Endodermal cell (in vitro differentiated cells): ENCODE measurements around the gene RACK1. TPM values are rescaled to one million over a fixed set of nuclear protein-coding genes. Genes with fewer than 3 reads are reported as not detected.

ENCODE experiments used
- DNase-seq: peaks from one replicate; pipeline ENCODE4 v3.0.0-alpha.2; 2017
- H3K27ac ChIP-seq: 2 replicates; pipeline ENCODE4 v1.5.1; 2013; ENCODE audit warnings: mild to moderate bottlenecking, low read depth, low read length, moderate library complexity
- H3K27me3 ChIP-seq: 2 replicates; pipeline ENCODE4 v1.6.1; 2013; ENCODE audit warnings: mild to moderate bottlenecking, low read length, moderate library complexity; ENCODE audit not compliant: insufficient read depth, control insufficient read depth, poor library complexity, severe bottlenecking
- H3K36me3 ChIP-seq: 2 replicates; pipeline ENCODE4 v1.7.0; 2013; ENCODE audit warnings: mild to moderate bottlenecking, low read length, moderate library complexity; ENCODE audit not compliant: control insufficient read depth, insufficient read depth
- H3K4me1 ChIP-seq: one replicate; pipeline ENCODE4 v1.7.0; 2013; ENCODE audit warnings: low read length; ENCODE audit not compliant: control insufficient read depth, insufficient read depth
- H3K4me3 ChIP-seq: 2 replicates; pipeline ENCODE4 v1.5.1; 2013; ENCODE audit warnings: mild to moderate bottlenecking, low read length, moderate library complexity
- H3K9ac ChIP-seq: 2 replicates; pipeline ENCODE4 v1.6.1; 2013; ENCODE audit warnings: mild to moderate bottlenecking, low read length, moderate library complexity; ENCODE audit not compliant: poor library complexity, severe bottlenecking; ENCODE audit errors: extremely low read depth
- H3K9me3 ChIP-seq: 2 replicates; pipeline ENCODE4 v1.6.1; 2013; ENCODE audit warnings: mild to moderate bottlenecking, low read length, moderate library complexity; ENCODE audit not compliant: control insufficient read depth
- H3K27ac Mint-ChIP-seq: 2 replicates; pipeline ENCODE4 v1.8.0; 2020; ENCODE audit warnings: mixed read lengths
- H3K27me3 Mint-ChIP-seq: 2 replicates; pipeline ENCODE4 v1.8.0; 2021; ENCODE audit warnings: mild to moderate bottlenecking, mixed read lengths; ENCODE audit not compliant: insufficient read depth
- H3K36me3 Mint-ChIP-seq: 2 replicates; pipeline ENCODE4 v1.8.0; 2020; ENCODE audit warnings: low read depth, mixed read lengths
- H3K4me1 Mint-ChIP-seq: 2 replicates; pipeline ENCODE4 v1.8.0; 2020; ENCODE audit warnings: mixed read lengths
- H3K4me3 Mint-ChIP-seq: 2 replicates; pipeline ENCODE4 v1.8.0; 2020; ENCODE audit warnings: mild to moderate bottlenecking, moderate library complexity, mixed read lengths
- H3K9me3 Mint-ChIP-seq: 2 replicates; pipeline ENCODE4 v1.8.0; 2020; ENCODE audit warnings: mild to moderate bottlenecking, mixed read lengths
- WGBS, 2 experiments: methylation state at CpG; one replicate each; pipeline versions ENCODE4 v1.1.5 to v1.1.7; 2013; ENCODE audit warnings: missing lambda C conversion rate in 2 of 2, mixed read lengths in 1 of 2; ENCODE audit not compliant: insufficient coverage in 1 of 2, insufficient read length in 1 of 2; 5-methylcytosine and 5-hydroxymethylcytosine counted together
- total RNA-seq, 2 donors: library from RNA; stranded (reverse); fragmentation: NEBNext Ultra II Directional in 1 of 2; extraction: Animal tissue kit (Norgen Biotek cat#: 25700) in 1 of 2; gene quantifications; 2 replicates in 1 of 2; 3 replicates in 1 of 2; pipeline ENCODE4 v1.2.1, GENCODE V29; 2021
- TF ChIP-seq, protein P1 (sequence below): fragments of 200-600 bp; sonication (generic); conservative IDR thresholded peaks from 2 replicates; pipeline ENCODE4 v1.5.0; 2021; ENCODE audit warnings: antibody characterized with exemption, mild to moderate bottlenecking

RACK1 gene
- total RNA-seq, 2 donors from 2014 or later = 1,942 to 1,975 TPM

GRCh38 chr5:181258576-181258975 is 14.9 kb upstream of the RACK1 start:
- H3K36me3 Mint-ChIP-seq = peaks cover 37% of the 10 kb centered on the region
- peak overlapping the region; percentile 86 for H3K4me3 ChIP-seq
- peaks cover 17% of the 10 kb centered on the region for H3K4me1 Mint-ChIP-seq
- no peak overlapping the region for H3K27ac Mint-ChIP-seq
- TF ChIP-seq, protein P1, sequence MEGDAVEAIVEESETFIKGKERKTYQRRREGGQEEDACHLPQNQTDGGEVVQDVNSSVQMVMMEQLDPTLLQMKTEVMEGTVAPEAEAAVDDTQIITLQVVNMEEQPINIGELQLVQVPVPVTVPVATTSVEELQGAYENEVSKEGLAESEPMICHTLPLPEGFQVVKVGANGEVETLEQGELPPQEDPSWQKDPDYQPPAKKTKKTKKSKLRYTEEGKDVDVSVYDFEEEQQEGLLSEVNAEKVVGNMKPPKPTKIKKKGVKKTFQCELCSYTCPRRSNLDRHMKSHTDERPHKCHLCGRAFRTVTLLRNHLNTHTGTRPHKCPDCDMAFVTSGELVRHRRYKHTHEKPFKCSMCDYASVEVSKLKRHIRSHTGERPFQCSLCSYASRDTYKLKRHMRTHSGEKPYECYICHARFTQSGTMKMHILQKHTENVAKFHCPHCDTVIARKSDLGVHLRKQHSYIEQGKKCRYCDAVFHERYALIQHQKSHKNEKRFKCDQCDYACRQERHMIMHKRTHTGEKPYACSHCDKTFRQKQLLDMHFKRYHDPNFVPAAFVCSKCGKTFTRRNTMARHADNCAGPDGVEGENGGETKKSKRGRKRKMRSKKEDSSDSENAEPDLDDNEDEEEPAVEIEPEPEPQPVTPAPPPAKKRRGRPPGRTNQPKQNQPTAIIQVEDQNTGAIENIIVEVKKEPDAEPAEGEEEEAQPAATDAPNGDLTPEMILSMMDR = no peak
- H3K4me1 ChIP-seq = no peaks in the 10 kb centered on the region
- H3K9me3 Mint-ChIP-seq = no peaks in the 10 kb centered on the region
- peaks cover 46% of the 10 kb centered on the region for H3K36me3 ChIP-seq
- H3K4me3 Mint-ChIP-seq = peak overlapping the region; percentile 84
- H3K27me3 ChIP-seq = no peaks in the 10 kb centered on the region
- no peak for DNase-seq
- H3K9ac ChIP-seq = no peak overlapping the region
- WGBS, 2 experiments = 90 to 92% methylated on average over 2 to 3 of the region's 3 CpGs
- no peaks in the 10 kb centered on the region for H3K9me3 ChIP-seq
- H3K27me3 Mint-ChIP-seq = no peaks in the 10 kb centered on the region
- H3K27ac ChIP-seq = no peak overlapping the region

- Mint-ChIP-seq H3K36me3 (peaks cover 43% of the 10 kb centered on the region), H3K4me3 (no peak overlapping the region), H3K27me3 (no peaks in the 10 kb centered on the region), H3K9me3 (no peaks in the 10 kb centered on the region), H3K27ac (no peak overlapping the region), H3K4me1 (peaks cover 22% of the 10 kb centered on the region)
- TF ChIP-seq, protein P1 = no peak
- Histone ChIP-seq H3K4me1 (no peaks in the 10 kb centered on the region), H3K4me3 (no peak overlapping the region), H3K27ac (no peak overlapping the region), H3K9me3 (no peaks in the 10 kb centered on the region), H3K9ac (no peak overlapping the region), H3K27me3 (no peaks in the 10 kb centered on the region), H3K36me3 (peaks cover 56% of the 10 kb centered on the region)
- DNase-seq = no peak
- 92 to 93% methylated on average over 6 to 7 of the region's 7 CpGs for WGBS, 2 experiments
Observed at GRCh38 chr5:181255836-181256578, 12.3 kb upstream of the RACK1 start.

DNA sequence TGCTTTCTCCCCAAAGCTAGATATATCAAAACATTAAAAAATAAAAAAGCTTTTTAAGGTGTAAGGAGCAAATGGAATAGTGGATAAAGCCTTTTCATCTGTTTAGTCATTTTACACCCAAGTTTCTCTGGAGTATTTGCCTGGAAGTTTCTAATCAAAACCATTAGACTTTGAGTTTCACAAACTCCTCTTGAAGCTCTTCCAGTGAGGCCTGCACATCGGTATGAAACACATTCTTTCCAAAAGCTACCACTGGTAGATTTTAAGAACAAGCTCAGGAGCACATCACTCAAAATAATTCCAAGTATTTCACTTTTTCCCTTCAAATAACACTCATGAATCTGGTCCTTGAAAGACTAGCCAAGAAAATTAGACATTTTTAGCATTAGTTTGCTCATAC is 11.6 kb upstream of the RACK1 start:
- Histone ChIP-seq H3K9ac (no peak overlapping the region), H3K4me1 (no peaks in the 10 kb centered on the region), H3K9me3 (no peaks in the 10 kb centered on the region), H3K36me3 (peaks cover 62% of the 10 kb centered on the region), H3K4me3 (no peak overlapping the region), H3K27me3 (no peaks in the 10 kb centered on the region), H3K27ac (no peak overlapping the region)
- WGBS, 2 experiments = 86 to 93% methylated on average over 1 of the region's 1 CpG
- H3K9me3 Mint-ChIP-seq = no peaks in the 10 kb centered on the region
- TF ChIP-seq, protein P1 = no peak
- peaks cover 49% of the 10 kb centered on the region for H3K36me3 Mint-ChIP-seq
- H3K4me1 Mint-ChIP-seq = peaks cover 23% of the 10 kb centered on the region
- H3K27me3 Mint-ChIP-seq = no peaks in the 10 kb centered on the region
- DNase-seq = no peak
- no peak overlapping the region for H3K4me3 Mint-ChIP-seq
- no peak overlapping the region for H3K27ac Mint-ChIP-seq
